HG03064 (cell line): ENCODE data around the gene STEAP3.

ENCODE experiments used
- ATAC-seq: cut with Tn5 transposase; IDR thresholded peaks from one replicate; pipeline ENCODE4 v1.9.1; 2021; ENCODE audit warnings: low read depth; ENCODE audit not compliant: unreplicated experiment

The STEAP3 gene

GRCh38 chr2:119289093-119289492, 65.5 kb downstream of the STEAP3 start:
- no peak for ATAC-seq

- no peak for ATAC-seq
Observed at GRCh38 chr2:119289642-119290041, 66.0 kb downstream of the STEAP3 start.

- ATAC-seq, result no peak
Observed at GRCh38 chr2:119290859-119291587, 67.4 kb downstream of the STEAP3 start.

GRCh38 chr2:119291588-119292167, 68.0 kb downstream of the STEAP3 start:
- no peak for ATAC-seq

GRCh38 chr2:119292226-119292625, 68.6 kb downstream of the STEAP3 start:
- ATAC-seq, result no peak

DNA sequence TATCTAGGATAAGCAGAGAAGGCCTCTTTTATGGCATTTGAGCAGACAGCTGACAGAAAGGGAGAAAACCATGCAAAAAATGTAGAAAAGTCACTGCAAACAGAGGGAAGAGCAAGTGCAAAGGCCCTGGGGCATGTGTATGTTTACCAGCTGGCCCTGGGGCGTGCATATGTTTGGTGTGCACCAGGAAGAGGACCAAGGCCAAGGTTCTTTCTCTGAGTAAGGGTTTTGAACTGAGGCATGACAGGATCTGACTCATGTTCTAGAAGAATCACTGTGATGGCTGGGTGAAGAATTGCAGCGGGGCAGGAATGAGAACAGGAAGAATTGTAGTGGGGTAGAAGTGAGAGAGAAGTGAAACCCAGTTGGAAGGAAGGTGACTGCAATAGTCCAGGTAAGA, 69.6 kb downstream of the STEAP3 start:
- ATAC-seq, result no peak

- no peak for ATAC-seq
Observed at GRCh38 chr2:119293900-119294299, 70.3 kb downstream of the STEAP3 start.

GRCh38 chr2:119294671-119295070, 71.0 kb downstream of the STEAP3 start:
- ATAC-seq, result no peak

GRCh38 chr2:119295688-119296375, 72.2 kb downstream of the STEAP3 start:
- no peak for ATAC-seq

GRCh38 chr2:119301413-119301812, 77.8 kb downstream of the STEAP3 start:
- ATAC-seq, result no peak

DNA sequence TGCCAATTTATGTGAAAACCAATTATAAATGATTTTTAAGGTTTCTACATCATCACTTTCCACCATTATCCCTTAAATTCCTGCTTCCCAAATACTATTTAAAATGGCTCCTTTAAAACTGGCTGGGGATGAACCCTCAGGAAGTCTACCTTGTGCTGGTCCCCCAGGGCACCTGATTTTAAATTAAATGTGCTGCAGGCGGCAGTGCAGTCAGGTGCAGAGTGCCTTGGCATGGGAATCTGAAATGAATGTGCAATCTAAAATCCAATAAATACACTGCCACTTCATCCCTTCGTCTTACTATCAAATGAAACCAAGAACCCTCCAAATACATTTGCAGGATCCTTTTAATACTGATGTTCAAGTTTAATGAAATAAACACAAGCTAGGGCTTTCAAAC, 81.2 kb downstream of the STEAP3 start:
- no peak for ATAC-seq

DNA sequence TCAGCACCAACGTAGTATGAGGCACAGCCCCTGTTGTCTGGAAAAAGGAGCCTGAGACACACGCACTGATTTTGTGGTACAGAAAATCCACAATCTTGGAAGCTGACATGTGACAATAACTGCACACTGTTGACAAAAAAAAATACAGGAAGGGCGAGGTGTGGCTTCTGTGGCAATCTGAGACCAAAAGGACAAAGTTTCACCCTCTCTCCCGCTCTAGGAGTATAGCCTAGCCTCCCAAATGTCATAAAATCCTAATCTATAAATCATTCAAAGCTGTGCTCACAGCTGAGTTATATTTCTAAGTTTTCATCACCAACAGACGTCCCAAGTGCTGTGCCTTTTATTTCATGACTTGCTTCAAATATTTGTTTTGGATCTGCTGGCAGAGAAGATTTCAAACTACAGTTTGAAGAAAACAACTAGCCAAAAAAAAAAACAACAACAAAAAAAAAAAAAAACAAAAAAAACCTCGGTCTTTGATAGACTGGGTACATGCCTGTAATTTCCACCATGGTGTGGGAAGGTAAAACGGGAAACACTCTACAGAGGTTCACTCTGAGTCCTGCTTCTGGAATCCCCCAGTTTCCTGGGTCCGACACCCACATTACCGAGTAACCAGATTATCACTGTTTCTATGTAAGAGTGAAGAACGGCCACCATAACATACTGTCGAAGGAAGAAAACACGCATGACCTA, 82.0 kb downstream of the STEAP3 start:
- no peak for ATAC-seq

- ATAC-seq, result no peak
Observed at GRCh38 chr2:119306196-119306590, 82.6 kb downstream of the STEAP3 start.

GRCh38 chr2:119307419-119308140, 83.9 kb downstream of the STEAP3 start:
- no peak for ATAC-seq

DNA sequence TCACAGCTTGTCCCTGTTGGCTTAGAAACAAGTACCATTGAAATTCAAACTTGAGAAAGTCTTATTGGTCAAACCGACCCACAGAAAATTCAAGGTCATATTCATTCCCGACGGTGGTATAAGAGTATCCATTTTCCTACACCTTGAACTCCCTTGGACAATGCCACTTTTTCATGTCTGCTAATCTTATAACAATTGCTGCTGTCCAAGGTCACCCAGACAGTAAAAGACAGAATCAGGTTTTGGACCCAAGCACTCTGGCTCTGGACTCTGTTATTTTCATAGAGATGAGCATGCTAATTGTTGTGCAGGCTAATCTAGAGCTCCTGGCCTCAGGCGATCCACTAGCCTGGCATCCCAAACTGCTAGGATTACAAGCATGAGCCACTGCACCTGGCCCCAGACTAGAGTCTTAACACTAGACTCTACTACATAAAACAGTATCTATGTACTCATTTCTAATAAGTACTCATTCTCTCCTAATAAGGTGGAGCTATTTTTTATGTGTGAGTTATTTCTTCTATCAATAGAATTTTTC, 85.2 kb downstream of the STEAP3 start:
- no peak for ATAC-seq

DNA sequence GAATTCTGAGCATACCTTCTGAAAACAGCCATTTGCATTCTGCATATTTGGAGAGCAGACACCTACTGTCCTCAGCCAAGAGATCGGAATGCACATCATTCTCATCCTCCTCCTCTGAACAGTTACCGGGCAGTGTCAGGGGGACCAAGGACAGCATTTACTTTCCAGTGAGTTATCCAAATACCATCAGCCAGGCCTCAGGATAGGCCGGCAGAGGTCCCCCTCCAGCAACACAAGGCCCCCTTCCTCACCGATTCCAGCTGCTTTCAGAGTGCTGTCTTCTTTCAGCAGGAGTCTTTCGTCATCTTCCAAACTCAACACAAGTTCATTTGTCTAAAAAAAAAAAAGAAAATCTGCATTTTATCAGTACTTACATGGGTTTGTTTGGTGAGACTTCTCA, 87.7 kb downstream of the STEAP3 start:
- ATAC-seq, result no peak

DNA sequence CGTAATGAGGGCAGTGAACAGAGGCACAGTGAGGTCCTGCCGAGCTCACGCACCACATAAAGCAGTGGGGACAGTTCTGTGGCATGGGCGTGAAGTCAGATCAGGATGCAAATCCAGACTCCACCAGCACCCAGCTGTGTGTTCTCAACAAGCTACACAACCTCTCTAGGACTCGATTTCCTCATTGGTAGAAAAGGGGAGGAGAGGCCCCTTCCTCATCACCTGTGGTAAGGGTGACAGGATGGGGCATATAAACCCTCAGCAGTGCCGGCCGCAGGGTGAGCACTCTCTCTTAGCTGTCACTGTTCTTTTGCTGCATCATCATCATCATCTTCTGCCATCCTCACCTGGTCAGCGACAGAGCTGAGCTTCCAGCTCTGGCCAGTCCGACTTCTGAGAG, 88.2 kb downstream of the STEAP3 start:
- no peak for ATAC-seq
